IMR-90 (cell line): ENCODE measurements around the gene ZBTB1. TPM values are rescaled to one million over a fixed set of nuclear protein-coding genes. Genes with fewer than 3 reads are reported as not detected.

Experiments
- ATAC-seq: fragments of 200-7000 bp; cut with Tn5 transposase; 2 replicates; pipeline ENCODE4 v1.9.1; 2020; ENCODE audit warnings: low read depth, mild to moderate bottlenecking, moderate library complexity
- BruUV-seq: library from RNA; stranded (reverse); fragments of 400-500 nt; replicated peaks from 2 replicates; lab custom pipeline; 2021; lab: Mats Ljungman, UMichigan
- CTCF ChIA-PET: fragments of 300-600 bp; formaldehyde crosslinking; extraction: SDS; loops from one replicate; lab custom pipeline; 2021; ENCODE audit warnings: antibody characterized with exemption; lab: Yijun Ruan, JAX
- POLR2A ChIA-PET: fragments of 300-600 bp; sonication (Branson Sonifier 250); formaldehyde crosslinking; loops from one replicate; lab custom pipeline; 2022; ENCODE audit warnings: antibody characterized with exemption; ENCODE audit not compliant: unreplicated experiment; lab: Charles Lee
- DNase-seq: peaks from one replicate; pipeline ENCODE4 v3.0.0; 2013
- H2AFZ ChIP-seq: replicated peaks from 2 replicates; pipeline ENCODE3; 2013; ENCODE audit warnings: low read length, mild to moderate bottlenecking; ENCODE audit not compliant: poor library complexity
- H2AK5ac ChIP-seq: 2 replicates; pipeline ENCODE4 v1.6.1; 2013; ENCODE audit warnings: low read depth, low read length, inconsistent platforms
- H2AK9ac ChIP-seq: replicated peaks from 2 replicates; pipeline ENCODE3; 2013; ENCODE audit warnings: mild to moderate bottlenecking, low read depth, low read length, moderate library complexity; ENCODE audit not compliant: poor library complexity
- H2BK120ac ChIP-seq: 2 replicates; pipeline ENCODE4 v1.6.1; 2013; ENCODE audit warnings: low read depth, low read length, inconsistent platforms
- H2BK15ac ChIP-seq: 3 replicates; pipeline ENCODE4 v1.6.1; 2013; ENCODE audit warnings: low read depth, low read length, inconsistent platforms
- H2BK20ac ChIP-seq: 2 replicates; pipeline ENCODE4 v1.6.1; 2013; ENCODE audit warnings: low read depth, mild to moderate bottlenecking, inconsistent platforms, low read length, moderate library complexity
- H2BK5ac ChIP-seq: 2 replicates; pipeline ENCODE4 v1.6.1; 2013; ENCODE audit warnings: mild to moderate bottlenecking, low read depth, low read length, inconsistent platforms; ENCODE audit not compliant: poor library complexity, severe bottlenecking
- H3K14ac ChIP-seq: replicated peaks from 2 replicates; pipeline ENCODE4 v1.6.1; 2013; ENCODE audit warnings: low read depth, low read length, inconsistent platforms
- H3K18ac ChIP-seq: 2 replicates; pipeline ENCODE4 v1.6.1; 2013; ENCODE audit warnings: low read depth, low read length, control low read depth
- H3K23ac ChIP-seq: 2 replicates; pipeline ENCODE4 v1.6.1; 2013; ENCODE audit warnings: low read depth, low read length, inconsistent platforms
- H3K27ac ChIP-seq: 2 replicates; pipeline ENCODE4 v1.5.1; 2013; ENCODE audit warnings: mild to moderate bottlenecking, control low read depth, low read length; ENCODE audit not compliant: insufficient read depth
- H3K27me3 ChIP-seq: 2 replicates; pipeline ENCODE4 v1.6.1; 2013; ENCODE audit warnings: low read length; ENCODE audit not compliant: control insufficient read depth, insufficient read depth
- H3K36me3 ChIP-seq: 2 replicates; pipeline ENCODE4 v1.6.1; 2013; ENCODE audit warnings: low read length, mixed read lengths; ENCODE audit not compliant: control insufficient read depth, insufficient read depth
- H3K4ac ChIP-seq: 2 replicates; pipeline ENCODE4 v1.6.1; 2013; ENCODE audit warnings: low read depth, low read length, inconsistent platforms
- H3K4me1 ChIP-seq: 2 replicates; pipeline ENCODE4 v1.6.1; 2013; ENCODE audit warnings: low read length, mixed read lengths; ENCODE audit not compliant: control insufficient read depth, insufficient read depth
- H3K4me2 ChIP-seq: 2 replicates; pipeline ENCODE4 v1.6.1; 2013; ENCODE audit warnings: low read depth, mild to moderate bottlenecking, control low read depth, low read length, moderate library complexity
- H3K4me3 ChIP-seq: 2 replicates; pipeline ENCODE4 v1.5.1; 2013; ENCODE audit warnings: low read depth, mild to moderate bottlenecking, control low read depth, low read length, moderate library complexity; ENCODE audit not compliant: insufficient read depth
- H3K56ac ChIP-seq: 2 replicates; pipeline ENCODE4 v1.6.1; 2013; ENCODE audit warnings: low read length, inconsistent platforms; ENCODE audit not compliant: insufficient read depth; ENCODE audit errors: extremely low read depth
- H3K79me1 ChIP-seq, 2 experiments: 2 replicates each; pipeline ENCODE4 v1.6.1; 2013; ENCODE audit warnings: low read length in 2 of 2, inconsistent platforms in 1 of 2, low read depth in 1 of 2
- H3K9ac ChIP-seq: 2 replicates; pipeline ENCODE4 v1.6.1; 2013; ENCODE audit warnings: low read depth, low read length, control low read depth
- H3K9me1 ChIP-seq: 2 replicates; pipeline ENCODE4 v1.6.1; 2013; ENCODE audit warnings: low read length, inconsistent platforms; ENCODE audit not compliant: insufficient read depth
- H3K9me3 ChIP-seq: 2 replicates; pipeline ENCODE4 v1.6.1; 2013; ENCODE audit warnings: low read length; ENCODE audit not compliant: control insufficient read depth, insufficient read depth
- H4K20me1 ChIP-seq: 2 replicates; pipeline ENCODE4 v1.6.1; 2013; ENCODE audit warnings: low read length, inconsistent platforms; ENCODE audit not compliant: insufficient read depth
- H4K5ac ChIP-seq: 2 replicates; pipeline ENCODE4 v1.6.1; 2013; ENCODE audit warnings: mild to moderate bottlenecking, low read depth, low read length, control low read depth
- H4K8ac ChIP-seq, 2 experiments: 2 replicates each; pipeline ENCODE4 v1.6.1; 2013; ENCODE audit warnings: low read depth in 2 of 2, low read length in 2 of 2, control low read depth in 1 of 2, inconsistent platforms in 1 of 2
- H4K91ac ChIP-seq: 2 replicates; pipeline ENCODE4 v1.6.1; 2013; ENCODE audit warnings: low read depth, low read length, inconsistent platforms; ENCODE audit not compliant: insufficient read depth
- BHLHE40 ChIP-seq: fragments of 150-350 bp; IDR thresholded peaks from 2 replicates; pipeline ENCODE4 v1.6.1; 2016; ENCODE audit warnings: mild to moderate bottlenecking, low read depth, low read length
- CEBPB ChIP-seq: IDR thresholded peaks from 2 replicates; pipeline ENCODE4 v1.6.1; 2012; ENCODE audit warnings: low read depth, low read length, improper control_type of control experiment
- CHD1 ChIP-seq: IDR thresholded peaks from 2 replicates; pipeline ENCODE4 v1.6.1; 2012; ENCODE audit warnings: low read depth, low read length, improper control_type of control experiment
- FOS ChIP-seq: fragments of 150-350 bp; IDR thresholded peaks from 2 replicates; pipeline ENCODE4 v1.6.1; 2016; ENCODE audit warnings: low read depth, low read length
- MAFK ChIP-seq: IDR thresholded peaks from 2 replicates; pipeline ENCODE4 v1.6.1; 2012; ENCODE audit warnings: low read depth, low read length, improper control_type of control experiment
- MAZ ChIP-seq: IDR thresholded peaks from 2 replicates; pipeline ENCODE4 v1.6.1; 2012; ENCODE audit warnings: low read depth, mild to moderate bottlenecking, low read length, improper control_type of control experiment, moderate library complexity, borderline replicate concordance
- MXI1 ChIP-seq: IDR thresholded peaks from 2 replicates; pipeline ENCODE4 v1.6.1; 2012; ENCODE audit warnings: low read depth, mild to moderate bottlenecking, low read length, moderate library complexity, borderline replicate concordance
- RAD21 ChIP-seq: IDR thresholded peaks from 2 replicates; pipeline ENCODE4 v1.6.1; 2012; ENCODE audit warnings: low read length, improper control_type of control experiment
- RFX5 ChIP-seq: IDR thresholded peaks from 2 replicates; pipeline ENCODE4 v1.8.0; 2012; ENCODE audit warnings: low read depth, mild to moderate bottlenecking, low read length, moderate library complexity
- SMC3 ChIP-seq: fragments of 150-350 bp; IDR thresholded peaks from 2 replicates; pipeline ENCODE4 v1.6.1; 2016; ENCODE audit warnings: low read depth, mild to moderate bottlenecking, antibody characterized with exemption, low read length, moderate library complexity
- WGBS, 2 experiments: methylation state at CpG; one replicate each; pipeline versions ENCODE4 v1.1.5 to v1.1.7; 2013; ENCODE audit warnings: missing lambda C conversion rate in 2 of 2; ENCODE audit not compliant: insufficient read length in 1 of 2; ENCODE audit errors: extremely low coverage in 2 of 2; 5-methylcytosine and 5-hydroxymethylcytosine counted together
- dilution Hi-C: fragments of 300-500 bp; cut with HindIII; formaldehyde crosslinking; loops from one replicate; pipeline ENCODE4 v1.14.3; 2018; ENCODE audit warnings: low sequenced_read_pairs; ENCODE audit not compliant: unreplicated experiment
- in situ Hi-C: fragments of 300-500 bp; cut with MboI; formaldehyde crosslinking; loops from 3 replicates; pipeline ENCODE4 v1.14.3; 2019; ENCODE audit warnings: low sequenced_read_pairs, inconsistent platforms, mixed read lengths
- intact Hi-C: fragments of 100-400 bp; cut with micrococcal nuclease; formaldehyde crosslinking; loops from 2 replicates; pipeline ENCODE4 v1.10.0; 2022
- polyA plus RNA-seq, 3 experiments: library from polyadenylated mRNA; depleted of rRNA; stranded (reverse); fragments of >200 nt; gene quantifications; 2 replicates each; pipeline ENCODE4 v1.2.3, GENCODE V29; 2012; ENCODE audit warnings: low replicate concordance in 1 of 3
- total RNA-seq: library from RNA; depleted of rRNA; stranded (reverse); fragments of >200 nt; gene quantifications from 2 replicates; pipeline ENCODE4 v1.2.3, GENCODE V29; 2012
- TF ChIP-seq, protein P1 (sequence below): conservative IDR thresholded peaks from 2 replicates; pipeline ENCODE4 v1.5.1; 2012; ENCODE audit warnings: mild to moderate bottlenecking, low read depth, low read length, improper control_type of control experiment
- TF ChIP-seq, protein P2 (sequence below): fragments of 150-350 bp; IDR thresholded peaks from 2 replicates; pipeline ENCODE4 v1.6.1; 2017; ENCODE audit warnings: mild to moderate bottlenecking, antibody characterized with exemption, low read length, low read depth
- TF ChIP-seq, protein P3 (sequence below): fragments of 150-350 bp; IDR thresholded peaks from 2 replicates; pipeline ENCODE4 v1.6.1; 2016; ENCODE audit warnings: low read depth, mild to moderate bottlenecking, low read length, moderate library complexity, borderline replicate concordance

The ZBTB1 gene
- total and polyA plus RNA-seq, 2 of the 4 experiments (the other 2 are of a cell fraction): 19.0 to 37.3 TPM

DNA sequence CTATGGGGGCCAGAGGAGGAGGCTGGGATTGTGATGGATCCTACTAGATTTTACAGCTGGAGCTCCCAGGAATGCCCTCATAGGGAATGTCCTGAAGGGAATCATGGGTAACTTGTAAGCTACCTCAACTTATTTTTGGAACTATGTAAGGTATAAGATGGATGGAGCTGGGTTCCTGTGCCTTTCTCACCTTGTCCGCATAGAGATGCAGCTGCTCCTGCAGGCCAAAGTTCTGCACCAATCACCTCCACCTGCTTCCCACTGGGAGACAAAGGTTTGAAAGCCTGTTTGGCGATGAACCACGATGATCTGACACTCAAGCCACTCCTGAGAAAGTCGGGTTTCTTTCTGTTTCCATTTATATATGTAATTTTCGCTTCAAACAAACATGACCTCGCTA lies 39.9 kb upstream of the ZBTB1 start:
- H2BK15ac ChIP-seq: no peak overlapping the region
- no peak overlapping the region for H2AK9ac ChIP-seq
- H4K20me1 ChIP-seq: no peaks in the 10 kb centered on the region
- no peaks in the 10 kb centered on the region for H3K79me1 ChIP-seq
- H2BK5ac ChIP-seq: no peak overlapping the region
- no peak overlapping the region for H3K18ac ChIP-seq
- peak overlapping the region; percentile 72 for H2AFZ ChIP-seq
- no peak overlapping the region for H2BK120ac ChIP-seq
- no peak overlapping the region; the same call in 1 of the 2 replicates for H3K14ac ChIP-seq
- ChIA-PET CTCF (no interaction called here), POLR2A (interaction anchor here (0.5 kb wide), 1 partner anchor 1048 kb away, joined by 10 read pairs; no protein-coding TSS in a partner anchor)
- no TSS peak for BruUV-seq
- no peaks in the 10 kb centered on the region; the same call in 1 of the 2 replicates for H3K36me3 ChIP-seq
- no peak overlapping the region; the same call in 1 of the 2 replicates for H4K5ac ChIP-seq
- no CpG with 5 or more reads among the region's 6 CpGs for WGBS, 2 experiments
- in situ Hi-C loops (no loop called here), dilution Hi-C loops (no loop called here), intact Hi-C loops (no loop called here)
- no peak overlapping the region for H3K4ac ChIP-seq
- H3K27me3 ChIP-seq: no peaks in the 10 kb centered on the region
- 0 out of 2 replicates have a peak, but pooled peaks cover under 1% of the 10 kb centered on the region for H3K9me1 ChIP-seq
- no peaks in the 10 kb centered on the region for H3K9me3 ChIP-seq
- H3K56ac ChIP-seq: no peak overlapping the region
- H4K91ac ChIP-seq: no peak overlapping the region
- H3K4me2 ChIP-seq: peak overlapping the region; percentile 83
- H4K8ac ChIP-seq: no peak overlapping the region
- H2AK5ac ChIP-seq: no peak overlapping the region
- no peak for DNase-seq
- peaks cover 1% of the 10 kb centered on the region; the same call in 1 of the 2 replicates for H3K4me1 ChIP-seq
- no peak overlapping the region for H3K27ac ChIP-seq
- no peak overlapping the region for H2BK20ac ChIP-seq
- no peak for ATAC-seq
- peak overlapping the region; percentile 2; the same call in 1 of the 2 replicates for H3K23ac ChIP-seq
- peak overlapping the region; percentile 70 for H3K4me3 ChIP-seq
- peak overlapping the region; percentile 28; the same call in 1 of the 2 replicates for H3K9ac ChIP-seq
- TF ChIP-seq CHD1: no peak
- TF ChIP-seq, protein P1, sequence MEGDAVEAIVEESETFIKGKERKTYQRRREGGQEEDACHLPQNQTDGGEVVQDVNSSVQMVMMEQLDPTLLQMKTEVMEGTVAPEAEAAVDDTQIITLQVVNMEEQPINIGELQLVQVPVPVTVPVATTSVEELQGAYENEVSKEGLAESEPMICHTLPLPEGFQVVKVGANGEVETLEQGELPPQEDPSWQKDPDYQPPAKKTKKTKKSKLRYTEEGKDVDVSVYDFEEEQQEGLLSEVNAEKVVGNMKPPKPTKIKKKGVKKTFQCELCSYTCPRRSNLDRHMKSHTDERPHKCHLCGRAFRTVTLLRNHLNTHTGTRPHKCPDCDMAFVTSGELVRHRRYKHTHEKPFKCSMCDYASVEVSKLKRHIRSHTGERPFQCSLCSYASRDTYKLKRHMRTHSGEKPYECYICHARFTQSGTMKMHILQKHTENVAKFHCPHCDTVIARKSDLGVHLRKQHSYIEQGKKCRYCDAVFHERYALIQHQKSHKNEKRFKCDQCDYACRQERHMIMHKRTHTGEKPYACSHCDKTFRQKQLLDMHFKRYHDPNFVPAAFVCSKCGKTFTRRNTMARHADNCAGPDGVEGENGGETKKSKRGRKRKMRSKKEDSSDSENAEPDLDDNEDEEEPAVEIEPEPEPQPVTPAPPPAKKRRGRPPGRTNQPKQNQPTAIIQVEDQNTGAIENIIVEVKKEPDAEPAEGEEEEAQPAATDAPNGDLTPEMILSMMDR: no peak
- TF ChIP-seq MXI1: no peak
- TF ChIP-seq BHLHE40: no peak
- no peak for TF ChIP-seq MAZ
- TF ChIP-seq RAD21: no peak
- TF ChIP-seq SMC3: no peak
- TF ChIP-seq, protein P2, sequence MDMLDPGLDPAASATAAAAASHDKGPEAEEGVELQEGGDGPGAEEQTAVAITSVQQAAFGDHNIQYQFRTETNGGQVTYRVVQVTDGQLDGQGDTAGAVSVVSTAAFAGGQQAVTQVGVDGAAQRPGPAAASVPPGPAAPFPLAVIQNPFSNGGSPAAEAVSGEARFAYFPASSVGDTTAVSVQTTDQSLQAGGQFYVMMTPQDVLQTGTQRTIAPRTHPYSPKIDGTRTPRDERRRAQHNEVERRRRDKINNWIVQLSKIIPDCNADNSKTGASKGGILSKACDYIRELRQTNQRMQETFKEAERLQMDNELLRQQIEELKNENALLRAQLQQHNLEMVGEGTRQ: no peak
- TF ChIP-seq CEBPB: no peak
- TF ChIP-seq, protein P3, sequence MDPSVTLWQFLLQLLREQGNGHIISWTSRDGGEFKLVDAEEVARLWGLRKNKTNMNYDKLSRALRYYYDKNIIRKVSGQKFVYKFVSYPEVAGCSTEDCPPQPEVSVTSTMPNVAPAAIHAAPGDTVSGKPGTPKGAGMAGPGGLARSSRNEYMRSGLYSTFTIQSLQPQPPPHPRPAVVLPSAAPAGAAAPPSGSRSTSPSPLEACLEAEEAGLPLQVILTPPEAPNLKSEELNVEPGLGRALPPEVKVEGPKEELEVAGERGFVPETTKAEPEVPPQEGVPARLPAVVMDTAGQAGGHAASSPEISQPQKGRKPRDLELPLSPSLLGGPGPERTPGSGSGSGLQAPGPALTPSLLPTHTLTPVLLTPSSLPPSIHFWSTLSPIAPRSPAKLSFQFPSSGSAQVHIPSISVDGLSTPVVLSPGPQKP: no peak
- no peak for TF ChIP-seq RFX5
- TF ChIP-seq FOS: no peak
- TF ChIP-seq MAFK: no peak
